GM12874 (cell line): ENCODE data around the gene FOXO3.

Experiments used
- TF ChIP-seq, protein P1 (sequence below): IDR thresholded peaks from 2 replicates; pipeline ENCODE4 v1.5.1; 2011; ENCODE audit warnings: low read depth, mild to moderate bottlenecking, control low read depth, low read length, moderate library complexity; ENCODE audit not compliant: insufficient read depth

The FOXO3 gene

GRCh38 chr6:108570517-108570916, 9.8 kb downstream of the FOXO3 start:
- TF ChIP-seq, protein P1, sequence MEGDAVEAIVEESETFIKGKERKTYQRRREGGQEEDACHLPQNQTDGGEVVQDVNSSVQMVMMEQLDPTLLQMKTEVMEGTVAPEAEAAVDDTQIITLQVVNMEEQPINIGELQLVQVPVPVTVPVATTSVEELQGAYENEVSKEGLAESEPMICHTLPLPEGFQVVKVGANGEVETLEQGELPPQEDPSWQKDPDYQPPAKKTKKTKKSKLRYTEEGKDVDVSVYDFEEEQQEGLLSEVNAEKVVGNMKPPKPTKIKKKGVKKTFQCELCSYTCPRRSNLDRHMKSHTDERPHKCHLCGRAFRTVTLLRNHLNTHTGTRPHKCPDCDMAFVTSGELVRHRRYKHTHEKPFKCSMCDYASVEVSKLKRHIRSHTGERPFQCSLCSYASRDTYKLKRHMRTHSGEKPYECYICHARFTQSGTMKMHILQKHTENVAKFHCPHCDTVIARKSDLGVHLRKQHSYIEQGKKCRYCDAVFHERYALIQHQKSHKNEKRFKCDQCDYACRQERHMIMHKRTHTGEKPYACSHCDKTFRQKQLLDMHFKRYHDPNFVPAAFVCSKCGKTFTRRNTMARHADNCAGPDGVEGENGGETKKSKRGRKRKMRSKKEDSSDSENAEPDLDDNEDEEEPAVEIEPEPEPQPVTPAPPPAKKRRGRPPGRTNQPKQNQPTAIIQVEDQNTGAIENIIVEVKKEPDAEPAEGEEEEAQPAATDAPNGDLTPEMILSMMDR = no peak

DNA sequence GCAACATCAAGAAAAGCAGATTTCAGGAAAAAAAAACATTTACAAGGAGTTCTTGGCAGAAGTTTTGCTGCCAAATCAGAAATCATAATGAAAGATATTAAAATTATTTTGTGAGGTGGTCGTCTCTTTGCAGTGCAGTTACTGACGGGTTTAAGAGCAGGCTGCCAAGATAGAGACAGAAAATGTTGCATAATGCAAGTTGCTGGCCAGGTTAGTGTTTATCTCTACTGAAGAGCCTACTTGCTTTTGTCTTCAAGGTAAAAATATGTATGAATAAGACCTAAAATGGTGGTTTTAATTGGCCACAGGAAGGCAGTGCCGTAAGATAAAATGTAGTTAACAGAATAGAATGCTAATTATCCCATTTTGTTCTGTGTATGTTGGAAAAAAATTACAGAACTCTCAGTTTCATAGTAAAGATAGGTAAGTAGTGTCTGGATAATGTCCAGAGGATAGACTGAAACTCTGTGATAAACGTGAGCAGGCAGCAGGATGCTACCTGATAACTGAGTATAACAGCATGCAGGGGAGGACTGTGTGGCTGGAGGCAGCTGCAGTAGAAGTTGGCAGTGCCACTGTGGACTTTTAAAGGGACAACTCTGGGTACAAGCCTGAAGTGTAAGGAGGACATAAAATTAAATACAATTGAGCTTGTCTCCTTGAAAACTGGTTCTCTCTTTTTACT, 13.9 kb downstream of the FOXO3 start:
- TF ChIP-seq, protein P1 = no peak

DNA sequence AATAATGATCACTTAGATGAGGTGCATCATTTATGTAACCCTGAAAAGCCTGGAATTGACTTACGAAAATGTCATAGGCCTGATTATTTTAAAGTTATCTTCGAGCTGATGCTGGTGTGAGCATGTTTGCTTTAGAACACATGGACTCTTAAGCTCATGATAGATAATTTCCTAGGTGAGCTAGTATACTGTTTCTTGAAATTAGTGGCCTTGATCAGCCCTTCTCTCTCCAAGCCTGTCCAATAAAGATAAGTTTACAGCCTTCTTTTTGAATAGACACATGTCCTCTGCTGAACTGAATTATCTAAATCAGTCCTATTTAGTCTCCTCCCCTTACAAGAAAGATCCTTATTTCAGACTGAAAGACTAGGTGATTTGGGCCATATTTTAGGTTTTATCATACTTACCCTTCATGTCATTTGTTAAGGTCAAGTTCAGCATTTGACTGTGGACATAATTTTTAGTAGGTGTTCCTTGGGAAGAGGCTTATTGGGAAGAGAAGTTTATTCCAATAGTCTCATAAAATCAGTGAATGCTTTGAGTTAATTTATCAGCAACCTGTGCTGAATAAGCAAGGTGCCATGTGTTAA, 15.3 kb downstream of the FOXO3 start:
- TF ChIP-seq, protein P1 = no peak

DNA sequence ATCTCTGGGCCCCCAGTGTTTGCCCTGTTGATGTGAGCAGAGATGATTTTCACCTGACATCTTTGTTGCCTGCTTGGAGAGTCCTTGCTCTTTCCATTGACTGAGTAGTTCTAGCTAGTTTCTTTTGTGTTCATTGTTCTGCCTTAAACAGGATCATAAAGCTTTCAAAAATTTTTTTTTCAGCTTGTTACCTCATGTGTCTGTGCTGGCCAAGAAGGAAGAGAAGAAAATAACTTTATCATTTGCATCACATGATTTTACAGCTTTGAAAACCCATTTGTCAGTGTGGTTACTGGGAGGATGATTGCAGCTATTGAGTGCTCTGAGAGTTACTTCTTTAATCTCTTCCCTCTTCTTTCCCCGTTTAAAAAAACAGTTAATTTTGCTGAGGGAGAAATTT, 16.0 kb downstream of the FOXO3 start:
- TF ChIP-seq, protein P1 = no peak

DNA sequence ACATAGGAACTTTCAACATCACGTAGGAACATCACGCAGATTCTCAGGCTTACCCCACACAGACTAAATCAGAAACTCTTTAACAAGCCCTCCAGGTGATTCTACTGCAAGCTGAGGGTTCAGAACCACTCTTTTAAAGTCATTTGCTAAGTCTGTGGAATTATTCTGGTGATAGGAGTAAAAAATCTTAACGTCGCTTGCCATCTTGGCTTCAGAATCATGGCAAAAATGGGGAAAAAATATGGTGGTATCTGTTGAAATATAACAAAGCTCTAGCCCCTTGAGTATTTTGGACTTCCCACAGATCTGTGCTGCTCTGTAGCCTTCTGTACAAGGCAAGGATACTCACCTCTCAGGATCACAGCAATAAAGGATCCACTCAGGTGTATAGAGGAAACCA, 17.4 kb downstream of the FOXO3 start:
- TF ChIP-seq, protein P1 = no peak

DNA sequence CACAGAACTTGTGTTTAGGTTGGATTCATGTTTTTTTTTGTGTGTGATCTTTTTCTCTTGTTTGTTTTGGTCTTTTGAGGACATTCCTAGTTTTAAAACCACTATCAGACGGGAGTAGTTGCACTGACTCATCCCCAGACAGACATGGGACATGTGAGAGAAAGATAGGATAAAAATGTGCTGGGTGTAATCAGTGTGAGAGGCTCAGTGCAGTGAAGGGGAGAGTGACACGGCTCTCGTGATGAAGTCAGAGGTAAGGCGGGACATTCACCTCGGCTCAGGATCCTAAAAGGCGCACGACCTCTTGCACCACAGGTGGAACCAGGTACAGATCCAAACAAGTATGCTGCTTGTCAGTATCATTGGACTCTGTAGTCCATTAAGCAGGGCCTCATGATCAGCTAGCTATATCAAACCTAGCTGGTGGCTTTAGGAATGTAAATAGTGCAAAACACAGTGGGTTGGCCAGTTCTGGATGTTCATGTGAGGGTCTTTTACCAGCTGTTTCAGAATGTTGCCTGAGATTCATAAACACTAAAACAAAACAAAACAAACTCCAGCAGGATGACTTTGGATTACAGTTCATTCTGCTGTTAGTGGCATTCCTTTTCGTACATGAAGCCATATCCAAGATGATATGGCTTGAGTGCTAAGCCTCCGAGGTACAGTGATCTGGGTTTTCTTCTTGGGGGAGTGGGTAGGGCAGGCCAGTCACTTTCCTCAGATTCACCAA, 18.0 kb downstream of the FOXO3 start:
- TF ChIP-seq, protein P1 = no peak

DNA sequence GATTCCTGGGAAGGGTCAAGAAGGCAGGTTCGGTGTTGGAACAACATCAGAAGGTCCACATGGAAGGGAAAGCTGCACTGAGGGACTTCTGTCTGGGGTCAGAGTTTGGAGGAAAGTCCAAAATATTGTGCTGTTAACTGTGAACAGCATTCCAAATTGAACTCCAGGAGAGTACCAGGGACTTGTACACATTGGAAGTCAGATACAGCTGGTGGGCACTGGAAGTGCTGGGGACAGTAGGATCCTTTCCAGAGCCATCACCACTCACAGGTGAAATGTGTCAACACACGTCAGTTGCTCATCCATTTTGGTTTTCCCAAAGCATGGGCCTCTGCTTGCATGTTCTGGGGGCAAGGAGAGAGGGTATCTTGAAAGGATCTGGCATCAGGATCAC, 18.6 kb downstream of the FOXO3 start:
- TF ChIP-seq, protein P1 = no peak
